ENCODE results near the gene GARS1.

GARS1 gene

GRCh38 chr7:30658479-30659074, 63.9 kb downstream of the GARS1 start:
- DNase-seq: no peak

DNA sequence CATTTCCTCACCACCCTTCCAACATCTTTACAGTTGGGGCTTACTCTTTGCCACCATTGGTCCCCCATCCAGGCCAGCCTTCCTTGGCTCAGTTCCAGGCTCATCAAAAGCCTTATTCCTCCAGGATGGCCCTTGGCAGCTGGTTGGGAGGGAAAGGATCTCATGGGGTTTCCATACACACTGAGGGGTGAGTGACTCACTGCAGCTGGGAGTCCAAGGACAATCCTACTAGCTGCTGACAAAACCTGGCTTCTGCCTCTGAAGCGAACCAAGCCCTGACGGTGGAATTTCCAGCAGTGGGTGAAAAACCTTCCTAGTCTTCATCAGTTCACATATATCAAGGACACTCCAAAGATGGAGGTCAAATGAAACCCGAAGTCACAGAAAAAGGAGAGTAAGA, 64.6 kb downstream of the GARS1 start:
- no peak for DNase-seq

DNA sequence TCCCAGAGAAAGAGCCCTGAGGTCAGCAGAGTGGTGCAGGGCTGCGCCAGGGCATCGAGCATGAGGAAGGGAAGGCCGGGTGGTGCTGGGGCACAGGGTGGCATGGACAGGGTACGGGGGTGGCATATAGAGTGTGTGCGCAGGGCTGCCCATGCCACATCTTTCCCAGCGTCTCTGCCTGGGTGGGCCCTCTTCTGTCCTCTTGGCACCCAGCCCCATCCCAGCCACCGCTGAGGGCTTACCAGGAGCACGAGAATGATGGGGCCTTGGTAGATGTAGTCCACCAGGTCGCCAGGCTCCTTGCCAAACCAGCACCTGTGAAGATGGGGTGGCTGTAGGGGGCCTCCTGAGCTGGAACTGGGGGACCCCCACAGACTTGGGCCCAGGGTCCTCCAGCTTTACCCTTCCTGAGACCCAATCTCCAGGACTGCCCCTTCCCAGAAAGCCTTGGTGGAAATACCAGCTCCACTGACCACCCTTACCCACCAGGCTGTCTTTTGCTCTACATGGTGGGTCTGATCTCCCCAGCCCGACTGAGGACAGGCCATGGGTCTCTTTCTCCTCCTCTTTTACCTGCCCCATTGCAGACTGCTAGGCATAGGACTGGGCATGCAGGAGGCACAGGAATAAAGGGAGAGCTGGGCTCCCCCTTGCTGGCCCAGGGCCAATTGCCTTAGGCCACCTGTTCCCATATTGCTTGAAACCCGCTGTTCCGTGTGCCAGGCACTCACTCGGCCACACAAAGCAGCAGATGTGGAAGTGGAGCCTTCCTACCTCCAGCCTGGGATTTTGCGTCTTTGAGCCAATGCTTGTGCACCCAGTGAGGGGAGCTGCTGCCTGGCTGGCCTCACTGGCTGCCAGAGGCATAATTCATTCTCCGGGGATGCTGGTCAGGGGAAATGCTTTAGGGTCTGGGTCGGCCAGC, 65.9 kb downstream of the GARS1 start:
- no peak for DNase-seq

DNA sequence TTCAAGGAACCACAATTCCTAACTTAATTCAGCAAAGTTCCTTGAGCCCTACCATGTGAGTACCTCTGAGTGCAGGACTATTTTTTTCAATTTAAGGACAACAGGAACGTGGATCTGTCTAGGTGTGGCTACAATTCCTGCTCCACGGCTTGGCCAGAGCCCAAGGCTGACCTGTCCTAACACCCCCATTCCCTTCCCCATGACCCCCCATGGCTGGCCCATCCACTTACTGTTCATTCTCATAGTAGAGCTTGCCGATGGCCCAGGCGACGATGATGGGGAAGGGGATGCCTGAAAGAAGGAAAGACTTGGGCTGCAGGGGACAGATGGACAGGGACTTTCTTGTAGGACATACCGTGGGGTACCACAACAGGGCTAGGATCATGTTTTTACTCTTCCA, 67.2 kb downstream of the GARS1 start:
- DNase-seq: no peak

- no peak for DNase-seq
These were observed 67.8 kb downstream of the GARS1 start for GRCh38 chr7:30662431-30662939.

GRCh38 chr7:30663414-30663813, 68.7 kb downstream of the GARS1 start:
- no peak for DNase-seq

- DNase-seq: no peak
These were observed 69.7 kb downstream of the GARS1 start for GRCh38 chr7:30664184-30664885.

GRCh38 chr7:30665043-30665442, 70.4 kb downstream of the GARS1 start:
- no peak for DNase-seq

- no peak for DNase-seq
These were observed 70.8 kb downstream of the GARS1 start for GRCh38 chr7:30665449-30665848.

- DNase-seq: no peak
These were observed 72.5 kb downstream of the GARS1 start for GRCh38 chr7:30667172-30667571.

GRCh38 chr7:30668102-30668501, 73.4 kb downstream of the GARS1 start:
- no peak for DNase-seq

GRCh38 chr7:30671793-30672465, 77.3 kb downstream of the GARS1 start:
- DNase-seq: no peak

DNA sequence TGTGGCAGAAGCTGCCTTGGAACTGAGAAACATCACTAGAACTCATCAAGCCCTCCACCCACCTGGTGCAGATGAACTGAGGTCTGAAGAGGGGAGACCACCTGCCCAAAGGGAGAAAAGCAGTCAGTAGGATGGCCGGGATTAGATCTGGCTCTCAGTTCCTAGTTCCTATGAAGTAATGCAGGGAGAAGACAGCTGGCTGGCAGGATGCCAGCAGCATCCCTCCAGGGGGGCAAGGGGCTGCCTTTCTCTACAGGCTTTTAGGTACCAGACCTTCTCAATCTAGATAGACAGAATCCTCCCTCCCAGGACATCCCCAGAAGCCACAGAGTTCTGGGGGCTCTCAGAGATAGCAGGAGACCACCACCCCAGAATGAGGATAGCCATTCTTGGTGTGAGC, 79.7 kb downstream of the GARS1 start:
- no peak for DNase-seq

GRCh38 chr7:30674876-30675275, 80.2 kb downstream of the GARS1 start:
- no peak for DNase-seq

- no peak for DNase-seq
These were observed 84.1 kb downstream of the GARS1 start for GRCh38 chr7:30678805-30679204.

GRCh38 chr7:30679664-30680063, 85.0 kb downstream of the GARS1 start:
- no peak for DNase-seq

- DNase-seq: no peak
These were observed 86.7 kb downstream of the GARS1 start for GRCh38 chr7:30681331-30681797.

DNA sequence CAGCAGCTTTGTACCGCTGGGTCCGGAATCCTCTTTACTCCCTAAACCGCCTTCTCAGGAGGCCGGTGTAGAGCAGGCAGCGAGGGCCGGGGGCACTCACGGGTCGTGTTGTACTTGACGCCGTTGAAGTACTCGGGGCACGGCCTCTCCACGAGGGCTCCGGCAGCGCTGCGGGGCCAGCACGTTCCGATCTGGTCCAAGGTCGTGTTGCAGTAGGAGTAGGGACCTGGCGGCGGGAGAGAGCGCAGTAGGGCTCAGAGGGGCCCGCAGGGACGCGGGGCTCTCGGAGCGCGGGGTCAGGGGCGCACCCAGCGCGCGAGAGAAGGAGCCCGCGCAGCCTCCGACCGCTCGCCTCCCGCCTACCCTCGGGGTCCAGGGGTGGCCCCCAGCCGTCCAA, 87.1 kb downstream of the GARS1 start:
- no peak for DNase-seq

- DNase-seq: no peak
These were observed 87.8 kb downstream of the GARS1 start, which contains the start of gene CRHR2 for GRCh38 chr7:30682212-30683083. CRHR2 (minus strand) TSS chr7:30682456; CDS start chr7:30682280, 176 bp downstream.

DNA sequence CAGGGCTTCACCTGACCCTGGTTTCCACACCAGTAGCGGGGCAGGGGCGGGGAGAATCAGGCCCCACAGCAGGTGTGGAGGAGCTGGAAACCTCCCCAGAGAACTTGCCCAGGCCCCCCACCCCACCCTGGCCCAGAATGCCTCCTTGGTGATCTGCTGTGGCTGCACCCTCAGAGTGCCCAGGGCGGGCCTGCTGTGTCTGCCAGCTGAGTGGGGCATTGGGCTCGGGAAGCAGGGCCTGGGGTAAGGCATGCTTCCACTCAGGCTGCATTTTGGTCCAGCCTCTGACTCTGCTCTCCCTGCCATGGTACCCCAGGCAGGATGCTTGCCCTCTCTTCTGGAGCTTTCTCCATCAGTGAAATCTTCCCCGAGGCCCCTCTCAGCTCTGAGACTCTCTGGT, 88.6 kb downstream of the GARS1 start:
- no peak for DNase-seq

Measured in SW 1271 (cell line).